GM19438 (cell line): ENCODE measurements around the gene PRTN3.

Experiments used
- ATAC-seq: cut with Tn5 transposase; IDR thresholded peaks from one replicate; pipeline ENCODE4 v1.9.1; 2021; ENCODE audit warnings: low read depth; ENCODE audit not compliant: unreplicated experiment

PRTN3 gene

DNA sequence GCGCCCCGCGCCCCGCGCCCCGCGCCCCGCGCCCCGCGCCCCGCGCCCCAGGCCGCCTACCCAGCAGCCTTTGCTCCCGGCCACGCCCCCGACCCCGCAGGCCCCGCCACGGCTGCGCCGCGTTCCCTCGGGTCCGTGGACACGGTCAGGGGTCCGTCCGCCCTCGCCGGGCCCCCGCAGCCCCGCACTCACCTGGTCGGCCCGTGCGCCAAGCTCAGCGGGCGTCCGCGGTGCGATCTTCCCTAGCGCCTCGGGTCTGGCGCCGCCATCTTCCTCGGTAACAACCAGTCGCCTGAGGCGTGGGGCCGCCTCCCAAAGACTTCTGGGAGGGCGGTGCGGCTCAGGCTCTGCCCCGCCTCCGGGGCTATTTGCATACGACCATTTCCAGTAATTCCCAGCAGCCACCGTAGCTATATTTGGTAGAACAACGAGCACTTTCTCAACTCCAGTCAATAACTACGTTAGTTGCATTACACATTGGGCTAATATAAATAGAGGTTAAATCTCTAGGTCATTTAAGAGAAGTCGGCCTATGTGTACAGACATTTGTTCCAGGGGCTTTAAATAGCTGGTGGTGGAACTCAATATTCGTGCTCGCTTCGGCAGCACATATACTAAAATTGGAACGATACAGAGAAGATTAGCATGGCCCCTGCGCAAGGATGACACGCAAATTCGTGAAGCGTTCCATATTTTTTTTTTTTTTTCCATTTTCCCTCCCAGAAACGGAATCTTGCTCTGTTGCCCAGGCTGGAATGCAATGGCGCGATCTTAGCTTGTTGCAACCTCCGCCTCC lies 52.3 kb downstream of the PRTN3 start, which contains the start of the genes MED16 and RNU6-9:
Gene MED16, minus strand, starts transcription at position 294 of the 796 bp plus-strand sequence. CDS start 2,056 bp downstream, outside the sequence.
Gene RNU6-9, plus strand, starts transcription at position 591 of the 796 bp plus-strand sequence.
- peak; percentile 81 for ATAC-seq

DNA sequence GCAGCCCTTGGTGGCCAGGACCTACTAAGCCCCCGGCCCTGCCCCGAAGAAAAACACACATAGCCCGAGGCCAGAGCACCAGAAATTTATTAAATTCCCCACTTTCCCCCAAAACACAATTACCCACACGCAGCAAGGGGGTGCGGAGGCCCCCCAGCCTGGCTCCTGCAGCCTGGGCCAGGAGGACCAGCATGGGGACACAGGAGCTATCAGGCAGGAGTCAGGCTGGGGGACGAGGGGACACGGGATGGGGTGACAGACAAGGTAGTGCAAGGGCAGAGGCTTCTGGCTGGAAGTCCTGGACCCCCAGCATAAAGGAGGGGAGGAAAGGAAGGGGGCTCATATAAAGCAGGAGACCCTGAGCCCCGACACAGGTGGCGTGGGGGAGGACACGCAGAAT lies 55.6 kb downstream of the PRTN3 start:
- ATAC-seq, result no peak

DNA sequence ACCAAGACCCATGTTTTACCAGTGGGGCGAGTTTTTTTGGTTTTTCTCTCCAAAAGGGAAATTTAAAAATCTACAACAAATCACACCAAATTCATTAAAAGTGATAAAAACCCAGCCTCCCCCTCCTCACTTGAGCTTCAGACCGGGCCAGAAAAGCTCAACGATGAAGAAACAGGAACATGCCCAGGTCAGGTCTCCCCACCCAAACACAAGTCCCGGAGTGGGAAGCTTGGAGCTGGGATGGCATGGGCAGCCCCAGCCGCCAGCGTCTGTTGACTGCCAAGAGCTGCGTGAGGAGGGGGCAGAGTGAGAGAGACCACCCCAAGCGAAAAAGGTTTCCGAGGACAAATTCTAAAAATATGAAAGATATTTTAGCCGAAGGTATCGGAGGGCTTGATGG lies 56.2 kb downstream of the PRTN3 start:
- no peak for ATAC-seq

DNA sequence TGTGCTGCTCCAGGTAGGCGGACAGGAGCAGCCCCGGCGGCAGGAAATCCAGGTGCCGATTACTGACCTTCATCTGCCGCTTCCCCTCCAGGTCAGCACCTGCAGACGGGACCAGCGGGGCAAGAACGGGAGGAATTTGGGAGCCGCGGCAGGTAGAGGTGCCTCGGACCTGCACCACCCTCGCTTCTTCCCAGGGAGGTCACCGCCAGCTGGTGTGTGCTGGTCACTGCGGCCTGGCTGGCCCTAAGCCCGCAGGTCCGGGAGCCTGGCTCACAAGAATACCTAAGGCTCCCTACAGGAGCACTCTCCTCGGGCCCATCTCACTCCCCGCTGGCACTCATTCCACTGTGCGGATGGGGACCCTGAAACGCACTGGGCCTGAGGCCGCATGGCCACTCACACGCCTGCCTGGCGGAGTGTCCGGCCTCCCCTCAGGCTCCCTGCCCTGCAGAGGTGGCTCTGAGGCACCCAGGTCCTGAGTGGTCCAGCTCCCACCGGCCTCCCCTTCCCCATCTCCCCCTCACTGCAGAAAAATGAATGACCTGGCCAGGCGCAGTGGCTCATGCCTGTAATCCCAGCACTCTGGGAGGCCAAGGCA lies 56.7 kb downstream of the PRTN3 start:
- no peak for ATAC-seq
